GM12801 (cell line): Measurements from ENCODE around the gene TENT5A.

Experiments
- TF ChIP-seq, protein P1 (sequence below): IDR thresholded peaks from one replicate; pipeline ENCODE4 v1.5.1; 2011; ENCODE audit warnings: control low read depth; ENCODE audit not compliant: insufficient read length; ENCODE audit errors: extremely low read depth

The TENT5A gene

DNA sequence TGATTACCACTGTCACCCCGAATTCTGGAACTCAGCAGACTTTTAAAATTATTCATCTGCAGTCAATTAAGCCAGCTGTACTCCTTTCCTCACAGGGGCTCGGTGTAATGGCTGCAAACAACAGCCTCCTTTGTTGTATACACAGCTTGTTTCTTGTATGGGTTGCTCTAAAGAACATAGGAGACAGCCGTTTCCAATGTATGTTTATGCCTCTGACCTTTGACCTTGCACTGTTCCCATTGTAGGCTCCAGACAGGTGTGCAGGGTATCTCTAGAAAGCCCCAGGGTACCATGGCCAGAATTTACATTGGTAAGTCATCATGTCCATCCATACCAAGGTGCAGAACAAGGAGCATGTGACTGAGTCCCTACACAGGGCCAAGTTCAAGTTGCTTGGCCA, 11.5 kb upstream of the TENT5A start:
- TF ChIP-seq, protein P1, sequence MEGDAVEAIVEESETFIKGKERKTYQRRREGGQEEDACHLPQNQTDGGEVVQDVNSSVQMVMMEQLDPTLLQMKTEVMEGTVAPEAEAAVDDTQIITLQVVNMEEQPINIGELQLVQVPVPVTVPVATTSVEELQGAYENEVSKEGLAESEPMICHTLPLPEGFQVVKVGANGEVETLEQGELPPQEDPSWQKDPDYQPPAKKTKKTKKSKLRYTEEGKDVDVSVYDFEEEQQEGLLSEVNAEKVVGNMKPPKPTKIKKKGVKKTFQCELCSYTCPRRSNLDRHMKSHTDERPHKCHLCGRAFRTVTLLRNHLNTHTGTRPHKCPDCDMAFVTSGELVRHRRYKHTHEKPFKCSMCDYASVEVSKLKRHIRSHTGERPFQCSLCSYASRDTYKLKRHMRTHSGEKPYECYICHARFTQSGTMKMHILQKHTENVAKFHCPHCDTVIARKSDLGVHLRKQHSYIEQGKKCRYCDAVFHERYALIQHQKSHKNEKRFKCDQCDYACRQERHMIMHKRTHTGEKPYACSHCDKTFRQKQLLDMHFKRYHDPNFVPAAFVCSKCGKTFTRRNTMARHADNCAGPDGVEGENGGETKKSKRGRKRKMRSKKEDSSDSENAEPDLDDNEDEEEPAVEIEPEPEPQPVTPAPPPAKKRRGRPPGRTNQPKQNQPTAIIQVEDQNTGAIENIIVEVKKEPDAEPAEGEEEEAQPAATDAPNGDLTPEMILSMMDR, result no peak

DNA sequence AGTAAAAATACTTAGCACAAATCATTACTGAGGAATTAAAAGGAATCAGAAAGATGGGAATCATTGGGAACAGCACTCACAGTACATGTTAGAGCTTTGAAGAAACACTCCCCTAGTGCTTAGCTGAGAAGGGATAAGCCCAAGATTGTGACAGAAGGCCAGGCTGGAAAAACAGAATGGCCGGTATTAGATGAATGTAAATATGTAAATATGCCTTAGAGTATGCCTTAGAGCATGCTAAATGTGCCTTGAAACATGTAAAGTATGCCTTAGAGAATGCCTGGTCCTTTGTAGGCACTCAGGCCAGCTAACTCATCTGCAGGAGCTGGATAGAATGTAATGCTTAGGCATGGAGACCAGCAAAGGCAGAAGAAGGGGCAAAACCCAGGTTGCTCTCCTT, 10.6 kb upstream of the TENT5A start:
- TF ChIP-seq, protein P1, result no peak

DNA sequence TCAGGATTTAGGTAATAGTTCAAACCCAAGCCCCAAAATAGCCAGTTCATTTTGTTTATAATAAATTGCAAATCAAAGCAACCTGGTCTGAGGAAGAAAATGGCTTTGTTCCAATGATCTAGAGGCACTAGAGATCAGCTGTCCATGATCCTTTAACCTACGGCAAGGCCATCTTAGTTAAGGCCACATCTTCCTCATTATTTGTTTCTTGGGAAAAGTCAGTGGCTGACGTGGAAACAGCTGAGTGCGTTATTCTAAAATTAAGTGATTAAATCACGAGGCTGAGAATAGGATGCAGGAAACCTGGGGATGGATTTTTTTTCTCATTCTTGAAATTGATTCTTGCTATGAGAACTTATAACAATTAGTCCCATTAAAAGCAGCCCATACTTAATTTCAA, 10.1 kb upstream of the TENT5A start:
- TF ChIP-seq, protein P1, result no peak

DNA sequence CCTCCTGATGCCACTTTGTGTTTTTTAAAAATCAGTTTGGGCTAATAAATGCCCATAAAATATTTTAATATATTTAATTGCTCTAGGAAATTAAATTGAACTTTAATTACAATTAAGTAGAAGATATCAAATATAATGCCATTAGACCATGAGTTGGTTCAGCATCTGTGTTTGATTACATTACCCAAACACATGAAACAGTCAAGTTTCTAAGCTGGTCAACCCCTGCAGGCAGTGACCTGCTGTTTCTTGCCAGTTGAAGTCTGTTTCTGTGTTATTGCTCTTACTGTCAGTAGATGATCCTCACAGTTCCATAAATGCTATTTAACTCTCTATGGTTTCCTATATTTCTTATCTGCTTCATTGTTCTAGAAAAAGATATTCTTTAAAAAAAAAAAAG, 9.7 kb upstream of the TENT5A start:
- TF ChIP-seq, protein P1, result no peak

DNA sequence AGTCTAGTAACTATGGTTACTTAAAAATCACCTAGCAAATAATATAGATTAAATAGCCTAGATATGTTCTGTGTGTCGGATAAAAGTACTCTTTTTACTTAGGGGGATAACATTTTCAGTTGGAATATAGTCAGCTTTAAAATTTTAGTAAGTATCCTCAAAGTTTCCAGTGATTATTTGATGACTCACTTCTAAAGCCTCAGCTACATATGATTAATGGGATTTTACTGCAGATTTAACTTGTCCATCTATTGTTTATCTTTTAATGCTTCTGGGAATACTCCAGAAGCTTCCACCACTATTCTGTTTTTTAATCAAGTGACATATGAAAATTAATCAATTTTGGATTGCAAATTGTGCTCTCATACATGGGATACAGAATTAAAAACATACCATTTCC, 8.7 kb upstream of the TENT5A start:
- TF ChIP-seq, protein P1, result no peak

DNA sequence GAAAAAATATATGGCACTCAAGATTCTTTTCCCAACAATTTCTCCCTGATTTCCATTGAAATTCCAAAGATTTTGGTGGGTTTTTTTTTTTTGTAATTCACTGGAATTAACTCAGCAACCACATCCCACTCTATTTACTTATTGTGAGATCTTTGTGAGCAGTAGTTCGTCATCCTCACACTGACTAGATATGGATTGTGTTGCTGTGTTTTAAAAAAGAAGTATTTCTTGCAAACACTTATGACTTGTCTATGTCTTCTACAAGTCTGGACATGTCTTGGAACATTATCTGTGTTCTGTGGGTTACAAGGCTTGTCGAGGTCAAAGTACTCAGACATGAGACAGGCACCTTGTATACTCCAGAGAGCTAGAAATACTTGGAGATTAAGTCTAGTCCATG, 7.3 kb upstream of the TENT5A start:
- TF ChIP-seq, protein P1, result no peak

DNA sequence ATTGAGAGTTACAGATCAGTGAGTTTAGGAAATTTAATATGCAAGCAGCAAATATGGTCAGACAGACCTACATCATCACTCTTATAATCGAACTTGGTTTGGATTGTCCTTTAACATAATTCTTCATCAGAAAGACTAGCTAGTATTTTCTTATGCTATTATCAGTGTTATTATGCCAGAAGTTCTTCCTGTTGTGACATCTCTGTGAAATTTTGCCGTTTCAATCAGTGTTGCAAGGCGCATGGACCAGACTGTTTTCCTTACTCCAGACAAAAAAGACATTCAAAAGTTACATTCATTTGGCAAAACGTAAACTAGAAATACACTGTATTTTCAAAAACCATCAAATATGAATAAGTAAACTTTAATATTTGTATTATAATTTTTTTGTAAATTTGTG, 5.7 kb upstream of the TENT5A start:
- TF ChIP-seq, protein P1, result no peak

DNA sequence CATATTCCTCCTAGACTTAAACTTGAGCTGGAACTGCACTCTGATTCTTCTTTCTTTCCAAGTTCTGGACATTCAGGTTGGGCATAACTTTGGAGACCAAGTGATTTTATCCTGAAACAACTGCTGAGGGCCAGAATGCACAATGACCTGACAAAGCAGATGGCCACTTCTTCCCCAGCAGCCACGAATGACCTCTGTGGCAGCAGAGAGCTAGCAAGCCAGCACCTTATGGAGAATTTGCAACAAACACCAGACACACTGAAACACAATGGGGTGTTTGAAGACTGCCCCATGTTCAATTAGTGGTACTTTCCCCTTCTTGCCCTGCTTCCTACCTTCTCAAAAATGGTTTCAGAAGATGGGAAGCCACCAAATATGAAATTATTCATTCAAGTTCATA, 4.2 kb upstream of the TENT5A start:
- TF ChIP-seq, protein P1, result no peak
